Neural cell (in vitro differentiated cells): ENCODE data around the gene PACSIN2. TPM values are rescaled to one million over a fixed set of nuclear protein-coding genes. Genes with fewer than 3 reads are reported as not detected.

Experiments used
- H2AFZ ChIP-seq: fragments of 200-600, 300-800 bp; sonication (generic), shearing (Covaris generic); 2 replicates; pipeline ENCODE4 v1.6.0; 2014; ENCODE audit warnings: low read depth, mild to moderate bottlenecking, antibody characterized with exemption, low read length, moderate library complexity
- H3F3A ChIP-seq: fragments of 200-600 bp; shearing (Covaris generic); 2 replicates; pipeline ENCODE4 v1.6.1; 2016; ENCODE audit warnings: mild to moderate bottlenecking, moderate library complexity, mixed read lengths, antibody characterized with exemption, low read length; ENCODE audit not compliant: insufficient read depth, poor library complexity, severe bottlenecking
- H3K27ac ChIP-seq: fragments of 200-600, 300-800 bp; sonication (generic), shearing (Covaris generic); 2 replicates; pipeline ENCODE4 v1.5.1; 2014; ENCODE audit warnings: mild to moderate bottlenecking, low read length, moderate library complexity
- H3K27me3 ChIP-seq: fragments of 300-800, 200-600 bp; sonication (generic), shearing (Covaris generic); 2 replicates; pipeline ENCODE4 v1.6.0; 2014; ENCODE audit warnings: mild to moderate bottlenecking, low read depth, low read length, moderate library complexity; ENCODE audit not compliant: insufficient read depth
- H3K36me3 ChIP-seq: fragments of 300-800, 200-600 bp; sonication (generic), shearing (Covaris generic); 2 replicates; pipeline ENCODE4 v1.5.1; 2014; ENCODE audit warnings: mild to moderate bottlenecking, antibody characterized with exemption, low read length, moderate library complexity; ENCODE audit not compliant: insufficient read depth
- H3K4me2 ChIP-seq: fragments of 300-800, 200-600 bp; sonication (generic), shearing (Covaris generic); 2 replicates; pipeline ENCODE4 v1.6.0; 2014; ENCODE audit warnings: mild to moderate bottlenecking, low read length
- H3K4me3 ChIP-seq: fragments of 300-800, 200-600 bp; sonication (generic), shearing (Covaris generic); 2 replicates; pipeline ENCODE4 v1.5.1; 2014; ENCODE audit warnings: mild to moderate bottlenecking, low read length, moderate library complexity
- H3K79me2 ChIP-seq: fragments of 200-600 bp; shearing (Covaris generic); replicated peaks from 2 replicates; pipeline ENCODE4 v1.6.0; 2014; ENCODE audit warnings: mild to moderate bottlenecking, low read length, moderate library complexity; ENCODE audit not compliant: insufficient read depth
- H3K9ac ChIP-seq: fragments of 300-800, 200-600 bp; sonication (generic), shearing (Covaris generic); 2 replicates; pipeline ENCODE4 v1.6.1; 2016; ENCODE audit warnings: mild to moderate bottlenecking, low read length, mixed read lengths
- H3K9me2 ChIP-seq: fragments of 200-600 bp; shearing (Covaris generic); 2 replicates; pipeline ENCODE4 v1.6.1; 2016; ENCODE audit warnings: mild to moderate bottlenecking, low read length, mixed read lengths; ENCODE audit not compliant: insufficient read depth
- H3K9me3 ChIP-seq: fragments of 200-600, 300-800 bp; sonication (generic), shearing (Covaris generic); 2 replicates; pipeline ENCODE4 v1.6.1; 2016; ENCODE audit warnings: mild to moderate bottlenecking, mixed run types, low read length, moderate library complexity, mixed read lengths
- H4K20me1 ChIP-seq: fragments of 200-600 bp; shearing (Covaris generic); 2 replicates; pipeline ENCODE4 v1.6.1; 2016; ENCODE audit warnings: mild to moderate bottlenecking, mixed run types; ENCODE audit not compliant: insufficient read depth
- EP300 ChIP-seq: fragments of 450-650 bp; conservative IDR thresholded peaks from 2 replicates; pipeline ENCODE4 v1.6.1; 2014; ENCODE audit warnings: antibody characterized with exemption, mild to moderate bottlenecking, moderate library complexity; ENCODE audit not compliant: poor library complexity, severe bottlenecking
- EZH2 ChIP-seq: fragments of 200-600, 300-800 bp; shearing (Covaris generic), sonication (generic); IDR thresholded peaks from 2 replicates; pipeline ENCODE4 v1.6.1; 2014; ENCODE audit warnings: antibody characterized with exemption, low read length, borderline replicate concordance, mild to moderate bottlenecking; ENCODE audit not compliant: insufficient read depth, poor library complexity, severe bottlenecking
- MXI1 ChIP-seq: fragments of 450-650 bp; conservative IDR thresholded peaks from 2 replicates; pipeline ENCODE4 v1.6.1; 2014; ENCODE audit warnings: antibody characterized with exemption, mild to moderate bottlenecking; ENCODE audit not compliant: poor library complexity, severe bottlenecking
- POLR2AphosphoS5 ChIP-seq: IDR thresholded peaks from 2 replicates; pipeline ENCODE4 v1.6.1; 2012
- RAD21 ChIP-seq: fragments of 450-650 bp; conservative IDR thresholded peaks from 2 replicates; pipeline ENCODE4 v1.6.1; 2014; ENCODE audit warnings: antibody characterized with exemption, mild to moderate bottlenecking, moderate library complexity
- SMC3 ChIP-seq: fragments of 450-650 bp; conservative IDR thresholded peaks from 2 replicates; pipeline ENCODE4 v1.6.1; 2014; ENCODE audit warnings: antibody characterized with exemption, mild to moderate bottlenecking, moderate library complexity; ENCODE audit not compliant: poor library complexity
- TAF1 ChIP-seq: IDR thresholded peaks from 2 replicates; pipeline ENCODE4 v1.6.1; 2012; ENCODE audit warnings: low read depth
- polyA plus RNA-seq: library from polyadenylated mRNA; depleted of rRNA; stranded (reverse); fragments of >200 nt; gene quantifications from 2 replicates; pipeline ENCODE4 v1.2.3, GENCODE V29; 2014
- TF ChIP-seq, protein P1 (sequence below): fragments of 450-650 bp; IDR thresholded peaks from 2 replicates; pipeline ENCODE4 v1.5.1; 2014; ENCODE audit warnings: antibody characterized with exemption, mild to moderate bottlenecking, moderate library complexity; ENCODE audit not compliant: poor library complexity, severe bottlenecking
- TF ChIP-seq, protein P2 (sequence below): IDR thresholded peaks from 2 replicates; pipeline ENCODE4 v1.6.1; 2012; ENCODE audit warnings: borderline replicate concordance

Gene PACSIN2
- polyA plus RNA-seq, 1 donor from 2014 or later = 47.2 TPM

DNA sequence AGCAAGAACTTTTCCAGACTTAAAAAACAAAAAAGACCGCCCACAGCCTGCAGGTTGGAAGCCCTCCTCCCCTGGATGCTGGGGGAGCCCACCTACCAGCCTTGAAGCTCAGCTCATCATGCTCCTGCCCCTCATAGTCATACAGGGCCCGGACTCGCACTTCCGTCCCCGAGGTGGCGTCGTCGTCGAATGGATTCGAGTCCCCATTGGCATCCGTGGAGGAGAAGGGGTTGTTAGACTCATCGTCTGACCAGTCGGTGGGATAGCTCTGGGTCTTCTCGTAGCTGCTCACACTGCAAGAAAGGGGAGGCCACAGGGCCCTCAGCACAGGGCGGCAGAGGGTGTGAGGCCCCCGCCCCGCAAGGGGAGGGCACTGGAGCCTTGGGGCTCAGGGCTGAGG lies 138.9 kb downstream of the PACSIN2 start:
- Histone ChIP-seq H3K9me3 (no peaks in the 10 kb centered on the region), H3K4me3 (no peak overlapping the region), H3K36me3 (no peaks in the 10 kb centered on the region), H3K79me2 (no peaks in the 10 kb centered on the region), H3K9me2 (no peaks in the 10 kb centered on the region), H3K27me3 (no peaks in the 10 kb centered on the region), H3F3A (no peaks in the 10 kb centered on the region), H4K20me1 (no peaks in the 10 kb centered on the region), H2AFZ (no peak overlapping the region), H3K4me2 (no peak overlapping the region), H3K27ac (no peak overlapping the region), H3K9ac (no peak overlapping the region)
- TF ChIP-seq, protein P1, sequence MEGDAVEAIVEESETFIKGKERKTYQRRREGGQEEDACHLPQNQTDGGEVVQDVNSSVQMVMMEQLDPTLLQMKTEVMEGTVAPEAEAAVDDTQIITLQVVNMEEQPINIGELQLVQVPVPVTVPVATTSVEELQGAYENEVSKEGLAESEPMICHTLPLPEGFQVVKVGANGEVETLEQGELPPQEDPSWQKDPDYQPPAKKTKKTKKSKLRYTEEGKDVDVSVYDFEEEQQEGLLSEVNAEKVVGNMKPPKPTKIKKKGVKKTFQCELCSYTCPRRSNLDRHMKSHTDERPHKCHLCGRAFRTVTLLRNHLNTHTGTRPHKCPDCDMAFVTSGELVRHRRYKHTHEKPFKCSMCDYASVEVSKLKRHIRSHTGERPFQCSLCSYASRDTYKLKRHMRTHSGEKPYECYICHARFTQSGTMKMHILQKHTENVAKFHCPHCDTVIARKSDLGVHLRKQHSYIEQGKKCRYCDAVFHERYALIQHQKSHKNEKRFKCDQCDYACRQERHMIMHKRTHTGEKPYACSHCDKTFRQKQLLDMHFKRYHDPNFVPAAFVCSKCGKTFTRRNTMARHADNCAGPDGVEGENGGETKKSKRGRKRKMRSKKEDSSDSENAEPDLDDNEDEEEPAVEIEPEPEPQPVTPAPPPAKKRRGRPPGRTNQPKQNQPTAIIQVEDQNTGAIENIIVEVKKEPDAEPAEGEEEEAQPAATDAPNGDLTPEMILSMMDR = no peak
- TF ChIP-seq SMC3 (no peak), RAD21 (no peak), POLR2AphosphoS5 (no peak), EZH2 (no peak), MXI1 (no peak), EP300 (no peak), TAF1 (no peak)
- TF ChIP-seq, protein P2, sequence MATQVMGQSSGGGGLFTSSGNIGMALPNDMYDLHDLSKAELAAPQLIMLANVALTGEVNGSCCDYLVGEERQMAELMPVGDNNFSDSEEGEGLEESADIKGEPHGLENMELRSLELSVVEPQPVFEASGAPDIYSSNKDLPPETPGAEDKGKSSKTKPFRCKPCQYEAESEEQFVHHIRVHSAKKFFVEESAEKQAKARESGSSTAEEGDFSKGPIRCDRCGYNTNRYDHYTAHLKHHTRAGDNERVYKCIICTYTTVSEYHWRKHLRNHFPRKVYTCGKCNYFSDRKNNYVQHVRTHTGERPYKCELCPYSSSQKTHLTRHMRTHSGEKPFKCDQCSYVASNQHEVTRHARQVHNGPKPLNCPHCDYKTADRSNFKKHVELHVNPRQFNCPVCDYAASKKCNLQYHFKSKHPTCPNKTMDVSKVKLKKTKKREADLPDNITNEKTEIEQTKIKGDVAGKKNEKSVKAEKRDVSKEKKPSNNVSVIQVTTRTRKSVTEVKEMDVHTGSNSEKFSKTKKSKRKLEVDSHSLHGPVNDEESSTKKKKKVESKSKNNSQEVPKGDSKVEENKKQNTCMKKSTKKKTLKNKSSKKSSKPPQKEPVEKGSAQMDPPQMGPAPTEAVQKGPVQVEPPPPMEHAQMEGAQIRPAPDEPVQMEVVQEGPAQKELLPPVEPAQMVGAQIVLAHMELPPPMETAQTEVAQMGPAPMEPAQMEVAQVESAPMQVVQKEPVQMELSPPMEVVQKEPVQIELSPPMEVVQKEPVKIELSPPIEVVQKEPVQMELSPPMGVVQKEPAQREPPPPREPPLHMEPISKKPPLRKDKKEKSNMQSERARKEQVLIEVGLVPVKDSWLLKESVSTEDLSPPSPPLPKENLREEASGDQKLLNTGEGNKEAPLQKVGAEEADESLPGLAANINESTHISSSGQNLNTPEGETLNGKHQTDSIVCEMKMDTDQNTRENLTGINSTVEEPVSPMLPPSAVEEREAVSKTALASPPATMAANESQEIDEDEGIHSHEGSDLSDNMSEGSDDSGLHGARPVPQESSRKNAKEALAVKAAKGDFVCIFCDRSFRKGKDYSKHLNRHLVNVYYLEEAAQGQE = no peak

DNA sequence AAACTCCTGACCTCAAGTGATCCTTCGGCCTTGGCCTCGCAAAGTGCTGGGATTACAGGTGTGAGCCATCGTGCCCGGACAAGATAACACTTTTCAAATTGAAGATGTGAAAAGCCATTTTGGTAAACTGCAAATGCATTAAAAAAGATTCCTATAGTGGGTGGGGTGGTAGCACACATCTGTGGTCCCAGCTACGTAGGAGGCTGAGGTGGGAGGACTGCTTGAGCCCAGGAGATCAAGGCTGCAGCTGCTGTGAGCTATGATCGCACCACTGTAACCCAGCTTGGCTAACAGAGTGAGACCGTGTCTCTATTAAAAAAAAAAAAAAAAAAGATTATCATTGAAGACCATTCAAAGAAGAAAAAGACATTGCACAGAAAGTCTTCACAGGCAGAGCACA lies 140.9 kb downstream of the PACSIN2 start:
- no peak overlapping the region for H2AFZ ChIP-seq
- H3K4me3 ChIP-seq = no peak overlapping the region
- no peaks in the 10 kb centered on the region for H3K9me2 ChIP-seq
- H3K27me3 ChIP-seq = no peaks in the 10 kb centered on the region
- no peak overlapping the region for H3K4me2 ChIP-seq
- H3K9ac ChIP-seq = no peak overlapping the region
- no peak for TF ChIP-seq TAF1
- no peak for TF ChIP-seq POLR2AphosphoS5
- TF ChIP-seq EZH2 = no peak
- TF ChIP-seq EP300 = no peak
- TF ChIP-seq, protein P1 = no peak
- H3F3A ChIP-seq = no peaks in the 10 kb centered on the region
- no peaks in the 10 kb centered on the region for H3K36me3 ChIP-seq
- H3K79me2 ChIP-seq = no peaks in the 10 kb centered on the region
- no peaks in the 10 kb centered on the region for H4K20me1 ChIP-seq
- no peaks in the 10 kb centered on the region for H3K9me3 ChIP-seq
- no peak overlapping the region for H3K27ac ChIP-seq
